ENCODE measurements around the gene DCTN1. TPM values are rescaled to one million over a fixed set of nuclear protein-coding genes. Genes with fewer than 3 reads are reported as not detected.

DCTN1 gene
- polyA plus RNA-seq, 2 of the 4 experiments (the other 2 are of a cell fraction): 95.1 to 106 TPM

DNA sequence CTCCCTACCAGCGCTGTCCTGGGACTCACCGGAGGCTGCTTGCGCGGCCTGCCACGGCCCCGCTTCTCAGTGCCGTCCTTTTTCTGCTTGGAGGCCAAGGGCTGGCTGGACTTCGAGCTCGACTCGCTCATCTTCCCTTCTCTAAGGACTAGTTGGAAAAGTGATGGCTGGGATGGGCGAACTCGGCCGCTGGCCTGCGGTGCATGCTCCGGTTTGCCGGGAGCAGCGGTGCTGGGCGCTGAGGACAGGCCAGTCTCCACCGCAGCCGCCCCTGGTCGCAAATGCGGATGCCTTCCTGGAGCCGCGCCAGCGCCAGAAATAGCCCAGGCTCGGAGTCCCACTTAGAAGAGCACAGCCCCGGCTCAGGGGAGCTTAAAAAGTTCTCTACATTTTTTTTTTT, 38.2 kb upstream of the DCTN1 start:
- DNase-seq (ENCODE audit: low read depth in 1 of 2, low spot score in 1 of 2): no peak
- Histone ChIP-seq H3K4me3 (no peak overlapping the region), H3K27ac (no peak overlapping the region), H3K9me3 (no peaks in the 10 kb centered on the region), H3K4me1 (peaks cover 6% of the 10 kb centered on the region; the same call in 1 of the 3 replicates), H3K4me2 (no peak overlapping the region)
- ChIA-PET POLR2A (no interaction called here), CTCF (interaction anchor here (0.6 to 1.7 kb wide), 3 partner anchors 9 to 36 kb away, joined by 3 to 5 read pairs (median 3); no protein-coding TSS in a partner anchor)
- WGBS (ENCODE audit: missing lambda C conversion rate): 88% methylated on average over 27 of the region's 27 CpGs
- FAIRE-seq: no peak
- TF ChIP-seq GATA3 (IDR thresholded peaks at IDR 0.05; ENCODE audit: borderline replicate concordance): no peak
- TF ChIP-seq MAZ (IDR thresholded peaks at IDR 0.05; ENCODE audit: borderline replicate concordance, low read depth, low read length): no peak
- TF ChIP-seq FOSL2 (IDR thresholded peaks at IDR 0.05): no peak
- TF ChIP-seq FOSL2 (CRISPR knock-in tag; IDR thresholded peaks at IDR 0.05): no peak
- TF ChIP-seq ZNF302 (CRISPR knock-in tag; IDR thresholded peaks at IDR 0.05): no peak
- no peak for ATAC-seq

DNA sequence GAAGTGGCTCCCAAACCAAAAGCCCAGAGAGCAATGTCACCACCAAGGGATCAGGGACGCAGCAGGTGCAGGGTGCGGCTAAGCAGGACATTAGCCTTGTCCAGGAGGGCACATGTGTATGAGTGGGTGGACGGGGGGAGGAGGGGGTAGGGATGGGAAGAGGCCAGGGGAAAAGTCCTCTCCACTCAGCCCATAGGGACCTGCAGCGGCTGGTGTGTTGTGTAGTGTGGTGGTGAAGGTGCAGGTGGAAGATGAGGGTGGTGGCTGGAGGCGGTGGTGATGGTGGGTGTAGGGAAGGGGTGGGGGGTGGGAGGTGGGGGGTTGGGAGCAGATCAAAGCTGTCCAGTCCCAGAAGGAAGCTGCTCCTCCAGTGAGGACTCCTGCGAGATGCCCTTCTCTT, 37.7 kb upstream of the DCTN1 start:
- CTCF ChIA-PET: interaction anchor here (1.7 kb wide), 1 partner anchor 17 kb away, joined by 5 read pairs; no protein-coding TSS in a partner anchor
- H3K4me3 ChIP-seq: no peak overlapping the region
- 91% methylated on average over 5 of the region's 6 CpGs for WGBS (ENCODE audit: missing lambda C conversion rate)

DNA sequence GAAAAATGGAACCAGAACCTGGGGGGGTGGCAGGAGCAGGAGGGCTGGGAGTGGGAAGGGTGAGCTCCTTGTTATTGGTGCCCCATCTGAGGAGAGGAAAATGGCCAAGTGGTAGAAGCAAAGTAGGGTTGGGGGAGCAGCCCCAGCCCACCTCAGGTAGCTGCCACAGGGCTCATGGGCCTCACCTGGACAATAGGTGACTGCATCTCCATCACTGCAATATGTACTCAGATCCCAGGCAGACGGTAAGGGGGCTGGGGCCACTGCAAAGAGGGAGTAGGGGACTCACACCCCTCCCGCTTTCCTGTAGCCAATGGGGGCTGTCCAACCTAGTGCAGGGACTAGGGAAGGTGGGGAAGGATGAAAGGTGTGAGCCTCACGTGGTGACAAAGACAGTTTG, 37.1 kb upstream of the DCTN1 start:
- H3K4me1 ChIP-seq: peaks cover 6% of the 10 kb centered on the region; the same call in 1 of the 3 replicates
- ChIA-PET CTCF (interaction anchor here (0.7 to 1.5 kb wide), 2 partner anchors 26 to 82 kb away, joined by 3 read pairs; no protein-coding TSS in a partner anchor), POLR2A (no interaction called here)
- TF ChIP-seq EHF (CRISPR knock-in tag; IDR thresholded peaks at IDR 0.05): no peak
- no peak for TF ChIP-seq RFX5 (IDR thresholded peaks at IDR 0.05)
- no peak for TF ChIP-seq EHMT2 (IDR thresholded peaks at IDR 0.05; ENCODE audit: low read depth)
- TF ChIP-seq TFCP2L1 (CRISPR knock-in tag; IDR thresholded peaks at IDR 0.05): no peak
- TF ChIP-seq, protein P1, sequence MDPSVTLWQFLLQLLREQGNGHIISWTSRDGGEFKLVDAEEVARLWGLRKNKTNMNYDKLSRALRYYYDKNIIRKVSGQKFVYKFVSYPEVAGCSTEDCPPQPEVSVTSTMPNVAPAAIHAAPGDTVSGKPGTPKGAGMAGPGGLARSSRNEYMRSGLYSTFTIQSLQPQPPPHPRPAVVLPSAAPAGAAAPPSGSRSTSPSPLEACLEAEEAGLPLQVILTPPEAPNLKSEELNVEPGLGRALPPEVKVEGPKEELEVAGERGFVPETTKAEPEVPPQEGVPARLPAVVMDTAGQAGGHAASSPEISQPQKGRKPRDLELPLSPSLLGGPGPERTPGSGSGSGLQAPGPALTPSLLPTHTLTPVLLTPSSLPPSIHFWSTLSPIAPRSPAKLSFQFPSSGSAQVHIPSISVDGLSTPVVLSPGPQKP (IDR thresholded peaks at IDR 0.05; ENCODE audit: low read depth, low read length): no peak
- TF ChIP-seq RARB (CRISPR knock-in tag; IDR thresholded peaks at IDR 0.05): no peak
- TF ChIP-seq, protein P2, sequence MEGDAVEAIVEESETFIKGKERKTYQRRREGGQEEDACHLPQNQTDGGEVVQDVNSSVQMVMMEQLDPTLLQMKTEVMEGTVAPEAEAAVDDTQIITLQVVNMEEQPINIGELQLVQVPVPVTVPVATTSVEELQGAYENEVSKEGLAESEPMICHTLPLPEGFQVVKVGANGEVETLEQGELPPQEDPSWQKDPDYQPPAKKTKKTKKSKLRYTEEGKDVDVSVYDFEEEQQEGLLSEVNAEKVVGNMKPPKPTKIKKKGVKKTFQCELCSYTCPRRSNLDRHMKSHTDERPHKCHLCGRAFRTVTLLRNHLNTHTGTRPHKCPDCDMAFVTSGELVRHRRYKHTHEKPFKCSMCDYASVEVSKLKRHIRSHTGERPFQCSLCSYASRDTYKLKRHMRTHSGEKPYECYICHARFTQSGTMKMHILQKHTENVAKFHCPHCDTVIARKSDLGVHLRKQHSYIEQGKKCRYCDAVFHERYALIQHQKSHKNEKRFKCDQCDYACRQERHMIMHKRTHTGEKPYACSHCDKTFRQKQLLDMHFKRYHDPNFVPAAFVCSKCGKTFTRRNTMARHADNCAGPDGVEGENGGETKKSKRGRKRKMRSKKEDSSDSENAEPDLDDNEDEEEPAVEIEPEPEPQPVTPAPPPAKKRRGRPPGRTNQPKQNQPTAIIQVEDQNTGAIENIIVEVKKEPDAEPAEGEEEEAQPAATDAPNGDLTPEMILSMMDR (IDR thresholded peaks at IDR 0.05): no peak
- no peak for TF ChIP-seq HOXB5 (CRISPR knock-in tag; IDR thresholded peaks at IDR 0.05)
- ATAC-seq (no peak), DNase-seq (ENCODE audit: low read depth in 1 of 2, low spot score in 1 of 2) (no peak), FAIRE-seq (no peak)
- H3K9me3 ChIP-seq: no peaks in the 10 kb centered on the region
- H3K4me2 ChIP-seq: no peak overlapping the region
- H3K4me3 ChIP-seq: no peak overlapping the region
- H3K27ac ChIP-seq: no peak overlapping the region
- 49% methylated on average over 3 of the region's 3 CpGs for WGBS (ENCODE audit: missing lambda C conversion rate)

More for the DNA sequence above, 37.7 kb upstream of the DCTN1 start:
- no peaks in the 10 kb centered on the region for H3K9me3 ChIP-seq
- H3K4me1 ChIP-seq: peaks cover 6% of the 10 kb centered on the region; the same call in 1 of the 3 replicates
- no peak overlapping the region for H3K4me2 ChIP-seq
- H3K27ac ChIP-seq: no peak overlapping the region
- no peak for TF ChIP-seq RAD21 (conservative IDR thresholded peaks at IDR 0.05 in 1 of 2, IDR thresholded peaks at IDR 0.05 in 1 of 2)
- TF ChIP-seq, protein P3, sequence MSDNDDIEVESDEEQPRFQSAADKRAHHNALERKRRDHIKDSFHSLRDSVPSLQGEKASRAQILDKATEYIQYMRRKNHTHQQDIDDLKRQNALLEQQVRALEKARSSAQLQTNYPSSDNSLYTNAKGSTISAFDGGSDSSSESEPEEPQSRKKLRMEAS (IDR thresholded peaks at IDR 0.05): no peak
- TF ChIP-seq, protein P4, sequence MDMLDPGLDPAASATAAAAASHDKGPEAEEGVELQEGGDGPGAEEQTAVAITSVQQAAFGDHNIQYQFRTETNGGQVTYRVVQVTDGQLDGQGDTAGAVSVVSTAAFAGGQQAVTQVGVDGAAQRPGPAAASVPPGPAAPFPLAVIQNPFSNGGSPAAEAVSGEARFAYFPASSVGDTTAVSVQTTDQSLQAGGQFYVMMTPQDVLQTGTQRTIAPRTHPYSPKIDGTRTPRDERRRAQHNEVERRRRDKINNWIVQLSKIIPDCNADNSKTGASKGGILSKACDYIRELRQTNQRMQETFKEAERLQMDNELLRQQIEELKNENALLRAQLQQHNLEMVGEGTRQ (IDR thresholded peaks at IDR 0.05): no peak
- TF ChIP-seq HOXB13 (CRISPR knock-in tag; IDR thresholded peaks at IDR 0.05; ENCODE audit: low read depth): no peak
- no peak for TF ChIP-seq SMC3 (IDR thresholded peaks at IDR 0.05)
- TF ChIP-seq, protein P2 (IDR thresholded peaks at IDR 0.05): no peak
- no peak for TF ChIP-seq MAZ (IDR thresholded peaks at IDR 0.05; ENCODE audit: borderline replicate concordance, low read depth, low read length)
- TF ChIP-seq, protein P5, sequence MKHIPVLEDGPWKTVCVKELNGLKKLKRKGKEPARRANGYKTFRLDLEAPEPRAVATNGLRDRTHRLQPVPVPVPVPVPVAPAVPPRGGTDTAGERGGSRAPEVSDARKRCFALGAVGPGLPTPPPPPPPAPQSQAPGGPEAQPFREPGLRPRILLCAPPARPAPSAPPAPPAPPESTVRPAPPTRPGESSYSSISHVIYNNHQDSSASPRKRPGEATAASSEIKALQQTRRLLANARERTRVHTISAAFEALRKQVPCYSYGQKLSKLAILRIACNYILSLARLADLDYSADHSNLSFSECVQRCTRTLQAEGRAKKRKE (CRISPR knock-in tag; IDR thresholded peaks at IDR 0.05; ENCODE audit: low read depth): no peak
- no peak for TF ChIP-seq BHLHE40 (IDR thresholded peaks at IDR 0.05; ENCODE audit: low read depth, low read length)
- TF ChIP-seq EHF (CRISPR knock-in tag; IDR thresholded peaks at IDR 0.05): no peak
- no peak for TF ChIP-seq NPAS2 (CRISPR knock-in tag; IDR thresholded peaks at IDR 0.05; ENCODE audit: borderline replicate concordance)
- TF ChIP-seq HOXA7 (CRISPR knock-in tag; IDR thresholded peaks at IDR 0.05): no peak
- TF ChIP-seq SREBF2 (IDR thresholded peaks at IDR 0.05): no peak
- no peak for TF ChIP-seq CHD4 (IDR thresholded peaks at IDR 0.05; ENCODE audit: borderline replicate concordance)
- TF ChIP-seq POLR2AphosphoS2 (conservative IDR thresholded peaks at IDR 0.05; ENCODE audit: low read length): no peak
- no peak for TF ChIP-seq FOSB (CRISPR knock-in tag; IDR thresholded peaks at IDR 0.05)
- TF ChIP-seq KDM1A (IDR thresholded peaks at IDR 0.05; ENCODE audit: low read depth): no peak
- TF ChIP-seq EP300 (IDR thresholded peaks at IDR 0.05): no peak
- no peak for TF ChIP-seq CBX8 (IDR thresholded peaks at IDR 0.05)
- no peak for FAIRE-seq
- DNase-seq (ENCODE audit: low read depth in 1 of 2, low spot score in 1 of 2): no peak
- ATAC-seq: no peak
- POLR2A ChIA-PET: no interaction called here

Measured in A549 (cell line).